Measurements from ENCODE around the gene KIF20B.

Gene KIF20B, protein sequence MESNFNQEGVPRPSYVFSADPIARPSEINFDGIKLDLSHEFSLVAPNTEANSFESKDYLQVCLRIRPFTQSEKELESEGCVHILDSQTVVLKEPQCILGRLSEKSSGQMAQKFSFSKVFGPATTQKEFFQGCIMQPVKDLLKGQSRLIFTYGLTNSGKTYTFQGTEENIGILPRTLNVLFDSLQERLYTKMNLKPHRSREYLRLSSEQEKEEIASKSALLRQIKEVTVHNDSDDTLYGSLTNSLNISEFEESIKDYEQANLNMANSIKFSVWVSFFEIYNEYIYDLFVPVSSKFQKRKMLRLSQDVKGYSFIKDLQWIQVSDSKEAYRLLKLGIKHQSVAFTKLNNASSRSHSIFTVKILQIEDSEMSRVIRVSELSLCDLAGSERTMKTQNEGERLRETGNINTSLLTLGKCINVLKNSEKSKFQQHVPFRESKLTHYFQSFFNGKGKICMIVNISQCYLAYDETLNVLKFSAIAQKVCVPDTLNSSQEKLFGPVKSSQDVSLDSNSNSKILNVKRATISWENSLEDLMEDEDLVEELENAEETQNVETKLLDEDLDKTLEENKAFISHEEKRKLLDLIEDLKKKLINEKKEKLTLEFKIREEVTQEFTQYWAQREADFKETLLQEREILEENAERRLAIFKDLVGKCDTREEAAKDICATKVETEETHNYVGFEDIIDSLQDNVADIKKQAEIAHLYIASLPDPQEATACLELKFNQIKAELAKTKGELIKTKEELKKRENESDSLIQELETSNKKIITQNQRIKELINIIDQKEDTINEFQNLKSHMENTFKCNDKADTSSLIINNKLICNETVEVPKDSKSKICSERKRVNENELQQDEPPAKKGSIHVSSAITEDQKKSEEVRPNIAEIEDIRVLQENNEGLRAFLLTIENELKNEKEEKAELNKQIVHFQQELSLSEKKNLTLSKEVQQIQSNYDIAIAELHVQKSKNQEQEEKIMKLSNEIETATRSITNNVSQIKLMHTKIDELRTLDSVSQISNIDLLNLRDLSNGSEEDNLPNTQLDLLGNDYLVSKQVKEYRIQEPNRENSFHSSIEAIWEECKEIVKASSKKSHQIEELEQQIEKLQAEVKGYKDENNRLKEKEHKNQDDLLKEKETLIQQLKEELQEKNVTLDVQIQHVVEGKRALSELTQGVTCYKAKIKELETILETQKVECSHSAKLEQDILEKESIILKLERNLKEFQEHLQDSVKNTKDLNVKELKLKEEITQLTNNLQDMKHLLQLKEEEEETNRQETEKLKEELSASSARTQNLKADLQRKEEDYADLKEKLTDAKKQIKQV (N-terminal part only)

DNA sequence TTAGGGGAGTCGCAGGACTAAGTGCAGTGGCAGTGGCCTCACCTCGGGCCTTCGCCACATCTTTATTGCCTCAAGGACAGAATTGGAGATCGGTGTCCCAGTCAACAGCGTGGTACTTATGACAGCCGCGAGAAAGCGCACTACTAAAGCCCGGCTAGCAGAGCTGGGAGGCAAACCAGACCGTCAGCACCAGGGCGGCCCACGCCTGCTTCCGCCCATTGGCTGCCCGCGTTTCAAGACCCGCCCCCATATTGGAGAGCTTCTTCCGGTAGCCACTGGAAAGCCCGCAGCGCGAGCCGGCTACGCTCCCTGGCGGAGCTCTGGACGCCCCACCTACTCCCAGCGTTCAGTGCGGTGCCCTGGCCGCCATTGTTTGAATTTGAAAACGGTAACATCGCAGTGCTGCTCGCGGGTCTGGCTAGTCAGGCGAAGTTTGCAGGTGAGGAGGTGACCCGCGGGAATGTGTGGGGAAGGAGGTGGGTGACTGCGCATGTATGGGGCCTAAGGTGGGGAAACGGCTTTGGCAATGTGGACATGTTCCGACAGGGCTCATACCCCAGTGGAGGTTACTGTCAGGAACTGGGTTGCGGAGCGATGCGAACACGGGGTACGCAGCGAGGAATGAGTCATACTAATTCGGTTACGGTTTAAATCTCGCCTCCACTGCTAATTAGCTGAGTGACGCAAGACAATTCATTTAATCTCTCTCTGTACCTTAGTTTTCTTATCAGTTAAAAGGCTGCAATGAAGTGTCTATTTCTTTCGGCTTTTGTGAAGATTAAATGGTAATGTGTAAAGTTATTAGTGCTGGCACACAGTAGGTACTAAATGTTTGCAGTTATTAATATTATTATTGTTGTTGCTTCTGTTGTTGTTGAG lies at the start of gene KIF20B:
TSS of gene KIF20B (plus strand) at position 349 of the 879 bp plus-strand sequence. CDS start 3,705 bp downstream, outside the sequence.
- peak; percentile 96 for DNase-seq

DNA sequence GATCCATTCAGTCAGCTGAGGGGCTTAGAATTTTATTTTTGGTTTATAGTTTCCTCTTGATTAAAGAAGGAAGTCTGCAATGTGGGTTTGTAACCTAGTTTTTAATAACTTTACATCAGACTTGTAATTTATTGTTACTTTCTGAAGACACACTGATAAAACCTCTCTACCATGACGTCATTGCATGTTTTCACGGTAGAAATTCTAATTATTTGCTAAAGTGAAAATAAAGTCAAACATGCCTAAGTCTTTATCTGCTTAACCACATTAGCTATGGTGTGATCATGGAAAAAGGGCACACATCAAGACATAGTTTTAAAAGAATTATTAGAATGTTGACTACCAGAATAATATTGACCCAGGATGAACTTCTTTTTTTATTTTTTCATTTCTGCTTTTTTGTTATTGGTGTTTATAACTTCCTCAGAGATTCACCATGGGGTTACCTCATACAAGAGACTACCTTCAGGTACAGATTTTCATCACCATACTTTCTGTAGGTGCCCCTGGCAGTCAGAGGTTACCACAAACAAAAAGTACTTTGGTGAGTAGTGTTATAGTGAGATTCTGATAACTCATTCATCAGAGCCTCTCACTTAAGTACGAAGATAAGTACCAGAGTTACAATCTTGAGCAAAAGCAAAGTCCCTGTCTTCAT lies 49.3 kb upstream of the KIF20B start:
- DNase-seq = no peak

DNA sequence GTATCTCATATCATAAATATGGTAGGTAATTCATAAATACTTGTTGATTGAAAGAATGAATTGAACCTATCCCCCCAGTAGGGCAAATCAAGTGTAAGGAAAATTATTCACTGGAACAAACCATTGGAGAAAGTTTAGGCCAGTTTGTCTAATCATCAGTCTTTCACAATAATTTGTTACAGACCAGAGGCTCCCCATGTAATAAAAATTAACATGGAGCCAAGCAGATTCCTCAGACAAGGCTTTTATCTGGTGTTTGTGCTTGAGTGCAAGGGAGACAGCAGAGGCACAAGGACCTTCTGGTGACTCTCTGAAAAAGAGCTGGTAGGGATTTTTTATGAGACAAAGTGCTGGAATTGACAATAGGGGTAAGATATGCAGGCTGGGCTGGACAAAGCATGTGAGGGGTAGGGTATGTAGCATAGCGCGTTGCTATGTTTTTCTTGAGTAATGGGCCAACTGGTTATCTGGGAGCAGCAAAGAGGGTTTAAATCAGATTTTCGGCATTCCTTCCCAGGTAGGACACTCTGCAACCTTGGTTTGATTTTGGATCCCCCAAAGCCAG lies 48.5 kb upstream of the KIF20B start:
- no peak for DNase-seq

DNA sequence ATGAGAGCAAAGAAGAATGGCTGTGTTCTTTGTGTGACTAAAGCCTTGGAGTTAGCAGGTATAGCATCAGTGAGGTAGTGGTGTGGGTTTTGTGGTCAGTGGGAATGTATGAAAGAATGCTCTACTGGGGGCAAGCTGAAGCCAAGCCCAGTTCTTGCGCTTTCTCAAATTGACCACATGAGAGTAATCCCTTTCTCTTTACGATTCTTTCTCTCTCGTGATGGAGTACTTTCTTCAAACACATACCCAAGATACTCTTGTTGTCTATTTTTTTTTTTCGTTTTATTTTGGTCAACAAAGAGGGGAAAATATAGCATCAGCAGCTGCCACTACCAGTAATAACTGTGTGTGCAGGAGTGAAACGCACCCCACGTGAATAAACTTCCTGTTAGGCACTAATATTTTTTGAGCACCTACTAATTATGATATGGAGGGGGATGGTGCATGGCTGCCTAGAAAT lies 48.0 kb upstream of the KIF20B start:
- no peak for DNase-seq

DNA sequence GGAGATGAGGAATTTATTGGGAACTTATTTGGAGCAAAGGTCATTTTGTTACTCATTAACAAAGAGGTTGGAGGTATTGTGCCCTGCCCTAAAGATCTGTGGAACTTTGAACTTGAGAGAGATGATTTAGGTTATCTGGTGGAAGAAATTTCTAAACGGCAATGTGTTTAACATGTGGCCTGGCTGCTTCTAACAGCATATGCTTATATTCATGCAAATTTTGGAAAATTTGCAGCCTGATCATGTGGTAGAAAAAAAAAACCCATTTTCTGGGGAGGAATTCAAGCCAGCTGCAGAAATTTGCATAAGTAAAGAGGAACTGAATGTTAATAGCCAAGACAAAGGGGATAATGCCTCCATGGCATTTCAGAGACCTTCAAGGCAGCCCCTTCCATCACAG lies 45.7 kb upstream of the KIF20B start:
- no peak for DNase-seq

DNA sequence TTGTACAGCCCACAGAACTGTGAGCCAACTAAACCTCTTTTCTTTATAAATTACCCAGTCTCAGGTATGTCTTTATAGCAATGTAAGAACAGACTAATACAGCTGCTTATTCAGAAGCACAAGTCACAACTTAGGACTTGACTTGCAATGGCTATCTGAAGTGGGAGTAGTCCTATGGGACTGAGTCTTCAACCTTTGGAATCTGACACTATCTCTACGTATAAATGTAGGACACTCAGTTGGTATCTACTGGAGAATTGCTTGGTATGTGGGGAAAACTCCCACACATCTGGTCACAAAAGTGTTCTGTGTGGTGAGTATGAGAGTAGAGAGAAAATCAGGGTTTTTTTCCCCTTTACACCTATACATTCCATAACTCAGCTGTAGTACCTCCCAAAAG lies 44.1 kb upstream of the KIF20B start:
- DNase-seq = no peak

DNA sequence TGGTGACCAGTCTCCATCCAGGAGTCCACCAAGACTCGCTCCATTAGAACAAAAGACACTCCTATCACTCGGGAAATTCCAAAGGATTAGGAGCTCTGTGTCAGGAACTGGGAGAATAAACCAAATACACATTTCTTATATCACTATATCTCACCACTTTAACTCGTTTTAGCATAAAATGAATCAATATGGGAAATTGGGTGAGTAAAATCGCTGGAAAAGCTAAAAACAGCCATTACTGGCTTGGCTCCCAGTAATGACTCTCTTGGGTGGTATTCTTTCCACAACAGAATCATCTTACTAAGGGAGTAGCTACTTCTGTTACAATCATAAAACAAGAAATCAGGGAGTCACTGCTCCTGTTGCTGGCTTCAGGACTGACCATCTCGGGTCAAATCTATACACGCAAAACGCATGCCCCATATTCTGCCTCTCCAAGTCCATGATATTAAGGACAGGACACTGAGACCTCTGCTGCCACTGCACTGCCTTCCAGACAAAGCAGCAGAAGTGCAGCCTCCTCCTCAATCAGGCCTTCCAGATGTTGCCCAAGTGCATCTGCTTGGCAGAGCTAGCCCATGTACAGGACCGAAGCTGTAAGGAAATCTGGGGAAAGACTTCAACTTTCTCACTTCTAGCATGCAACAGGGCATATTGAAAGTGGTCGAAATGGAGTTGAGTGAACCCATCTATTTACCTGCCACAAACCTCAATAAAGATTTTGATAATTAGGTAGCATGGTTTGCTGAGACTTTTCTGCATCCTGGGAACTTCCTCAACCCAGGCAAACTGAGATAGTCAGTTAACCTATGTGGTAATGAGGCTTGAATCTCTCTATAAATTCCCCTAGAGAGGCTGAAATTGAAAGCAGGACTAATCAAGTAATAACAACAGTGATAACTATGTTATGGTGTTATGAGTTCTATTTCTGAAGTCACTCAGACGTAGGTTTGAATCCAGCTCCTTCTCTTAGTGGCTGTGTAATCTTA lies 42.0 kb upstream of the KIF20B start:
- no peak for DNase-seq

DNA sequence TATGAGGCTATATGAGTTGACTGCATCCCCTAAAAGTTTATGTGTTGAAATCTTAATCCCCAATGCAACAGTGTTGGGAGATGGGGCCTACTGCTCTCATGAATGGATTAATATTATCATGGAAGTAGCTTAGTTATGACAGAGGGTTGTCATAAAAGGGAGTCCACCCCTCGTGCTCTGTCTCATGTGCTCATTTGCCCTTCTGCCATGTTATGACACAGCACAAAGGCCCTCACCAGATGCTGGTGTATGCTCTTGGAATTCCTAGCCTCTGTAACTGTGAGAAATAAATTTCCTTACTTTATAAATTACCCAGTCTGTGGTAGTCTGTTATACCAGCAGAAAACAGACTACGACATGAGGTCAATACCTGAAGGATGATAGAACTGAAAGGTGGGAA lies 38.8 kb upstream of the KIF20B start:
- no peak for DNase-seq

DNA sequence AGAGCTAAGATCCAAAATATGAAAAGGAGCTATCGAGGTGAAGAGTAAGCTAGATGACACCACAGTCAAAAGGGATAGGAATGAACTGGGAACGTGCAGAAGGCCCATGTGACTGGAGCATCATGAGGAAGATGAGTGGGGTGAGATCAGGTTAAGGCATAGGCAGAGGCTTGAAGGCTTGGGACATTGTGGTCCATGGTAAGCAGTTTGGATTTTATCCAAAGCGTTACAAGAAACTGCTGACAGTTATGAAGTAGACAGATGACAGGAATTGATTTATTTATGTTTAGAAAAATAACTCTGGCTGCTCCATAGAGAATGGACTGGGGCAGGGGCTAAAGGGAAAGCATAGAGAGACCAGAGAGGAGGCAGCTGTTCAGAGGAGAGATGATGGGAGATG lies 38.2 kb upstream of the KIF20B start:
- DNase-seq = no peak

DNA sequence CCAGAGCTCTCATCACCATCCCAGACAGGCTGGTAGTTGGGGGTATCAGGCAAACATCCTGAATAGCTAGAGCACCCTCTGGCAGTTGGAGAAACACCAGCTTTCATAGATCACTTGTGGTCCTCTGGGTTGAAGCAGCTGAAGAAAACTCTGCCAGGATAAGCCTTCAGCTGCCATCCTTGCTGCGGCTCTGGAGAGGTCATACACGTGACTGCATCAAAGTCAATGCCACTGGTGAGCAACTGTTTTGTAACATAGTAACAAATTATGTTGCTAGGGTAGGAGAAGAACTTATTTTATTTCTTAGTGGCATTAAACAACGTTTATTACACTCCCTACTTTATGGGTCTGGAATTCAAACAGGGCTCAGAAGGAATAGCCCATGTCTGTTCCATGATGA lies 37.2 kb upstream of the KIF20B start:
- DNase-seq = no peak

DNA sequence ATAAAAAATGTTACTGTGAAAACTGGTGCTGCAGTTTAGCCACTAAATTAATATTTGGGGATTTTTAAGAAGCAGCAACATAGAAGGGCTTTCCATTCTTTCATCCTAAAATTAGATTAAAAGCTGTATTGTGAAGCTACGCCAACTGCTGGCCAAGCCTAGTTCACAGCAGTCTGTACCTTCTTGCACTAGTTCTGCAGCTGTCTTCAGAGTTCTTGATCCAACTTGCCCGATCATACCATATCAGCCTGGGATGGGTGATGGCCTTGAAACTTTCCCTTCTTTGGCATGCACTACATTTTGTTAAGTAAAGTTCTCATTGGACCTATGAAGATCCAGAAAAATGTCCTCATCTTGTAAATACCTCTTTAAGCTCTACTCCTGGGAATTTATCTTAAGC lies 36.1 kb upstream of the KIF20B start:
- DNase-seq = no peak

DNA sequence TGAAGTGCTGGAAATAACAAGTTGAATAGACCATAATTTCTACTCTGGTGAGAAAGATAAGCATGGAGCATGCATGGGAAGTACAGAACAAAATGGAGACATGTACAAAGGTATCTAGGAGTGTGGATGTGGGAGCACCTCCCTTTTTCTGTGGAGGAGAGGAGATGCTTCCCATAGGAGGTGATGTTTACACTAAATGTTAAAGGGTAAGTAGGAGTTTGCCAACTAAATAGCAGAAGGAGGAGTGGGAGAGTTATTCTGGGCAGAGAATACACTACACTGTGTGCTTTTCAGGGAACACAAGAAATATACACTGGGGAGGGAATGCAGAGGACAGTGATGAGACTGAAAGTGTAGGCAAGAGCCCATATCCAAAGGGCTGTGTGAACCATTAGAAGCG lies 35.3 kb upstream of the KIF20B start:
- no peak for DNase-seq

DNA sequence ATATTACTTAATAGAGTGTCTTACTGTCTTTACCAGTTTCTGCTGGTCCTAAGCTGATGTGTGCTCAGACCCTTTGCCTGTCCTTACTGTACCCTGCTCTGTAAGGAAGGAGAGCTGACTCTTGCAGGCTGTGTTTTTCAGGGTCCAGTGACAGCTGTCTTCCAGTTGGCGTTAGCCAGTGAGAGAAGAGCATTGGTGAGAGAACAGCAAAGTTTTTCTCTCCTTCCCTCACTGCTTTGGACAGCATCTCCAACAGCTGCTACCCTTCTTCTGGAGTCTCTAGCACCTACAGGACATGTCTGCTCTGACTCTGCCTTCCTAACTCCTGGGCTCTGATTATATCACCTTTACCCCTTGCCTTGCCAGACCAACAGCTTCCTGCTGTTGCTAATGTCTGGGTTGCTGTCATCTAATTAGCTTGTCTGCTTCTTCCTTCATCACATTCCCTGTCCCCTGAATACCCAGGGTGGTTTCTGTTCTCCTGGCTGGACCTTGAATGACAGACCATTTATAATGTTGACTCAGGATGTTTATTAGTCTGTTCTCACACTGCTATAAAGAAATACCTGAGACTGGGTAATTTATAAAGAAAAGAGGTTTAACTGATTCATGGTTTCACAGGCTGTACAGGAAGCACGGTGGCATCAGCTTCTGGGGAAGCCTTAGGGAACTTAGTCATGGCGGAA lies 32.9 kb upstream of the KIF20B start:
- no peak for DNase-seq

DNA sequence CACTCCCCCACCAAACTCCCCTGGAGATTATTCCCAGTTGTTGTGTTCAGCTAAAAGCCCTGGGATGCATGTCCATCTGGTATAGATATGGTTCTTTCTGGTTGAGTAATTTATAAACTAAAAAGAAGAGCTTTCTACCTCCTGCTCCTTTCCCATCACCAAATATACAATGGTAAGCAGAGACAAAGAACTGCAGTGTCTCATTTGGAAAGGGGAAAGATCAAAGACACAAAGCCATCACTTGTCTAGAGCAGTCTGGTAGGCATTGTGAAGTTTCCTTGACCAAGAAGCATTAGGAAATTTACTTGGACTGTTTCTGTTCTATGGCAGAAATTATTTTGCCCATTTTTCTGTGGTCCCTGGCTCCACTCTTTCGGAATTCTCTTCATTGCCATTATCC lies 31.4 kb upstream of the KIF20B start:
- no peak for DNase-seq

DNA sequence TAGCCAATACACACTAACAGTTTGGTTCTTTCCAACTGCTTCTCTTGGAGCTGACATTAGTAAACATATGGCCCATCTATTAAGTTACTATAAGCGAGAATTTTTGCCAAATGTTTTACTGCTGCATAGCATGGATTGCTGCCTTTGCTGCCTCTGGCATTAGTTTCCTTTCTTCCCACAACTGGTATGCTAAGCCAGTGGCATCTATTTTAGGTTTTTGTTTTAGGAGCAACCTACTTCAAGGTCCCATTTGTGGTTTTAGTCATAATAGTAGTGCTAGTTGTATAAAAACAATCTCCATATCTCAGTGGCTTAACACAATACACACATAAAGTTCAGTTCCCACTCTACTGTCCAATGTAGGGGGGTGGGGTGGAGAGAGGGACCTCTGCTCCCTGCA lies 30.5 kb upstream of the KIF20B start:
- DNase-seq = no peak

DNA sequence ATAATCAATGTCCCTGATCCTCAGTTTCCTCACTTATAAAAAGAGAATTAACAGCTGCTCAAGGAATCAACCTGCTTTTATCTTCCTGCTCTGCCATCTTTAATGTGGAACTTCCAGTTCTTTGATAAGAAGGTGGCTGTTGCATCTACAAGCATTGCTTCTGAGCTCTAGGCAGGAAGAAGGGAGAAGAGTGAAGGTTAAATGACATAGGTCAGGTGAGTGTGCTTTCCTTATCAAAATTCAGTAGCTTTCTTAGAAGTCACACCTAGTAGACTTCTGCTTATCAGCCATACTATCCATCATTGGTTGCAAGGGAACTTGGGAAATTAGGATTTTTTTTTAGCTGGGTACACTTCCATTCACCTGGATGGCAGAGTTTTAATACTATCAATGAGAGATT lies 24.0 kb upstream of the KIF20B start:
- no peak for DNase-seq

DNA sequence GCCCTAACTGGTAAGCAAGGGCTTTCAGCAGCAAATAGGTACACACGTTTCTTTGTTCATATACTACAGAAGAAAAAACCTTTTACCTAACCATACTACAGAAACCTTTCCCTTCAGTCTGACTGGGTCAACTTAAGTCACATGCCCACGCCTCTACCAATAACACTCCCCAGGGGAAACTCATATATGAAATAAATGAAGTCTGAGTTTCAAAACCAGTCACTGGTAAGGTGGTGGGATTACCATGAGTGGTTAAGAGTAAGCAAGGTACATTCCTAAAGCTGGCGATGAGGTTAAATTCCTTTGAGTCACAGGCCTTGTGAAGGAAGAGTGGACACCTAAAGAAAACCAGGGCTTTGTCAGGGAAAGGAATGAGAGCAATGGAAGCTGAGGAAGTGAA lies 21.4 kb upstream of the KIF20B start:
- DNase-seq = no peak

DNA sequence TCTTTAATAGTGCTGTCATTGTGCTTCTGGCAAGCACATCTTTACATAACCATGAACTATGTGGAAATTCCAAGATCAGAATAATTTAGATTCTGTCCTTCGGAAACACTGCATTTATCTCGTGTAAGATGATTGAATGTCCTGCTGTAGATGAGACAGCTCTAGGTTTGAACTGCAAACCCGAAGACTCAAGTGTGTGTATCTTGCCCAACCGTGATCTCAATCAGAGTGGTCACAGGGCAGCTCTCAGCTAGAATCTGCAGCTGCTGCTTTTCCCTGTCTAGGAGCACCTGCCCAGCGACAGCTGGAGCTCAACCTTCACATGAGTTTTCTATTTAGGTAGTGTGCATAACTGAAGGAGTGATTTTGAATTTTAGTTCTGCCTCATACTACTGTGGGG lies 17.5 kb upstream of the KIF20B start:
- DNase-seq = no peak

DNA sequence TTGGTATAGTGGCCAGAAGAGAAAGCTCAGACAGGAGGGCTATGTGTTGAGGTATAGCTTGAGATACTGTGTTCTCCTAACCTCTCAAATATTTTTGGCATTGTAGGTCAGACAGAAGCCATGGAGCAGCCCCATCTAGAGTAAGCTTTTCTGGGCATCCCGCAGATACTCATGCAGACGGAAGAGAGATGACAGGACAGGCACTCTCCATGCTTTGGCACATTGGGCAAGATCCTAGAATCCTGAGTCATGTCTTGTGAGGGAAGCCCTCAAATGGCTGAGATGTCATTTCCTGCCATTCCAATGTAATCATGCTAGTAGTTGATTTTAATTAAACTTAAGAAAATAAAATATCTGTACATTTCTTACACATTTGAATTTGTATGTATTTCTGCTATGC lies 16.8 kb upstream of the KIF20B start:
- no peak for DNase-seq

Data from KG1 (cell line).